IMR-90 (cell line): ENCODE measurements around the gene IL1RAPL1. TPM values are rescaled to one million over a fixed set of nuclear protein-coding genes. Genes with fewer than 3 reads are reported as not detected.
A peak's percentile ranks its signal among the peaks of the same experiment; 100 is the strongest.

Experiments used
- ATAC-seq: fragments of 200-7000 bp; cut with Tn5 transposase; 2 replicates; pipeline ENCODE4 v1.9.1; 2020; ENCODE audit warnings: low read depth, mild to moderate bottlenecking, moderate library complexity
- BruUV-seq: library from RNA; stranded (reverse); fragments of 400-500 nt; replicated peaks from 2 replicates; lab custom pipeline; 2021; lab: Mats Ljungman, UMichigan
- CTCF ChIA-PET: fragments of 300-600 bp; formaldehyde crosslinking; extraction: SDS; loops from one replicate; lab custom pipeline; 2021; ENCODE audit warnings: antibody characterized with exemption; lab: Yijun Ruan, JAX
- POLR2A ChIA-PET: fragments of 300-600 bp; sonication (Branson Sonifier 250); formaldehyde crosslinking; loops from one replicate; lab custom pipeline; 2022; ENCODE audit warnings: antibody characterized with exemption; ENCODE audit not compliant: unreplicated experiment; lab: Charles Lee
- DNase-seq: peaks from one replicate; pipeline ENCODE4 v3.0.0; 2013
- H2AFZ ChIP-seq: replicated peaks from 2 replicates; pipeline ENCODE3; 2013; ENCODE audit warnings: low read length, mild to moderate bottlenecking; ENCODE audit not compliant: poor library complexity
- H2AK5ac ChIP-seq: 2 replicates; pipeline ENCODE4 v1.6.1; 2013; ENCODE audit warnings: low read depth, low read length, inconsistent platforms
- H2AK9ac ChIP-seq: replicated peaks from 2 replicates; pipeline ENCODE3; 2013; ENCODE audit warnings: mild to moderate bottlenecking, low read depth, low read length, moderate library complexity; ENCODE audit not compliant: poor library complexity
- H2BK120ac ChIP-seq: 2 replicates; pipeline ENCODE4 v1.6.1; 2013; ENCODE audit warnings: low read depth, low read length, inconsistent platforms
- H2BK15ac ChIP-seq: 3 replicates; pipeline ENCODE4 v1.6.1; 2013; ENCODE audit warnings: low read depth, low read length, inconsistent platforms
- H2BK20ac ChIP-seq: 2 replicates; pipeline ENCODE4 v1.6.1; 2013; ENCODE audit warnings: low read depth, mild to moderate bottlenecking, inconsistent platforms, low read length, moderate library complexity
- H2BK5ac ChIP-seq: 2 replicates; pipeline ENCODE4 v1.6.1; 2013; ENCODE audit warnings: mild to moderate bottlenecking, low read depth, low read length, inconsistent platforms; ENCODE audit not compliant: poor library complexity, severe bottlenecking
- H3K14ac ChIP-seq: replicated peaks from 2 replicates; pipeline ENCODE4 v1.6.1; 2013; ENCODE audit warnings: low read depth, low read length, inconsistent platforms
- H3K18ac ChIP-seq: 2 replicates; pipeline ENCODE4 v1.6.1; 2013; ENCODE audit warnings: low read depth, low read length, control low read depth
- H3K23ac ChIP-seq: 2 replicates; pipeline ENCODE4 v1.6.1; 2013; ENCODE audit warnings: low read depth, low read length, inconsistent platforms
- H3K27ac ChIP-seq: 2 replicates; pipeline ENCODE4 v1.5.1; 2013; ENCODE audit warnings: mild to moderate bottlenecking, control low read depth, low read length; ENCODE audit not compliant: insufficient read depth
- H3K27me3 ChIP-seq: 2 replicates; pipeline ENCODE4 v1.6.1; 2013; ENCODE audit warnings: low read length; ENCODE audit not compliant: control insufficient read depth, insufficient read depth
- H3K36me3 ChIP-seq: 2 replicates; pipeline ENCODE4 v1.6.1; 2013; ENCODE audit warnings: low read length, mixed read lengths; ENCODE audit not compliant: control insufficient read depth, insufficient read depth
- H3K4ac ChIP-seq: 2 replicates; pipeline ENCODE4 v1.6.1; 2013; ENCODE audit warnings: low read depth, low read length, inconsistent platforms
- H3K4me1 ChIP-seq: 2 replicates; pipeline ENCODE4 v1.6.1; 2013; ENCODE audit warnings: low read length, mixed read lengths; ENCODE audit not compliant: control insufficient read depth, insufficient read depth
- H3K4me2 ChIP-seq: 2 replicates; pipeline ENCODE4 v1.6.1; 2013; ENCODE audit warnings: low read depth, mild to moderate bottlenecking, control low read depth, low read length, moderate library complexity
- H3K4me3 ChIP-seq: 2 replicates; pipeline ENCODE4 v1.5.1; 2013; ENCODE audit warnings: low read depth, mild to moderate bottlenecking, control low read depth, low read length, moderate library complexity; ENCODE audit not compliant: insufficient read depth
- H3K56ac ChIP-seq: 2 replicates; pipeline ENCODE4 v1.6.1; 2013; ENCODE audit warnings: low read length, inconsistent platforms; ENCODE audit not compliant: insufficient read depth; ENCODE audit errors: extremely low read depth
- H3K79me1 ChIP-seq, 2 experiments: 2 replicates each; pipeline ENCODE4 v1.6.1; 2013; ENCODE audit warnings: low read length in 2 of 2, inconsistent platforms in 1 of 2, low read depth in 1 of 2
- H3K9ac ChIP-seq: 2 replicates; pipeline ENCODE4 v1.6.1; 2013; ENCODE audit warnings: low read depth, low read length, control low read depth
- H3K9me1 ChIP-seq: 2 replicates; pipeline ENCODE4 v1.6.1; 2013; ENCODE audit warnings: low read length, inconsistent platforms; ENCODE audit not compliant: insufficient read depth
- H3K9me3 ChIP-seq: 2 replicates; pipeline ENCODE4 v1.6.1; 2013; ENCODE audit warnings: low read length; ENCODE audit not compliant: control insufficient read depth, insufficient read depth
- H4K20me1 ChIP-seq: 2 replicates; pipeline ENCODE4 v1.6.1; 2013; ENCODE audit warnings: low read length, inconsistent platforms; ENCODE audit not compliant: insufficient read depth
- H4K5ac ChIP-seq: 2 replicates; pipeline ENCODE4 v1.6.1; 2013; ENCODE audit warnings: mild to moderate bottlenecking, low read depth, low read length, control low read depth
- H4K8ac ChIP-seq, 2 experiments: 2 replicates each; pipeline ENCODE4 v1.6.1; 2013; ENCODE audit warnings: low read depth in 2 of 2, low read length in 2 of 2, control low read depth in 1 of 2, inconsistent platforms in 1 of 2
- H4K91ac ChIP-seq: 2 replicates; pipeline ENCODE4 v1.6.1; 2013; ENCODE audit warnings: low read depth, low read length, inconsistent platforms; ENCODE audit not compliant: insufficient read depth
- MAFK ChIP-seq: IDR thresholded peaks from 2 replicates; pipeline ENCODE4 v1.6.1; 2012; ENCODE audit warnings: low read depth, low read length, improper control_type of control experiment
- MXI1 ChIP-seq: IDR thresholded peaks from 2 replicates; pipeline ENCODE4 v1.6.1; 2012; ENCODE audit warnings: low read depth, mild to moderate bottlenecking, low read length, moderate library complexity, borderline replicate concordance
- RAD21 ChIP-seq: IDR thresholded peaks from 2 replicates; pipeline ENCODE4 v1.6.1; 2012; ENCODE audit warnings: low read length, improper control_type of control experiment
- SMC3 ChIP-seq: fragments of 150-350 bp; IDR thresholded peaks from 2 replicates; pipeline ENCODE4 v1.6.1; 2016; ENCODE audit warnings: low read depth, mild to moderate bottlenecking, antibody characterized with exemption, low read length, moderate library complexity
- WGBS, 2 experiments: methylation state at CpG; one replicate each; pipeline versions ENCODE4 v1.1.5 to v1.1.7; 2013; ENCODE audit warnings: missing lambda C conversion rate in 2 of 2; ENCODE audit not compliant: insufficient read length in 1 of 2; ENCODE audit errors: extremely low coverage in 2 of 2; 5-methylcytosine and 5-hydroxymethylcytosine counted together
- dilution Hi-C: fragments of 300-500 bp; cut with HindIII; formaldehyde crosslinking; loops from one replicate; pipeline ENCODE4 v1.14.3; 2018; ENCODE audit warnings: low sequenced_read_pairs; ENCODE audit not compliant: unreplicated experiment
- in situ Hi-C: fragments of 300-500 bp; cut with MboI; formaldehyde crosslinking; loops from 3 replicates; pipeline ENCODE4 v1.14.3; 2019; ENCODE audit warnings: low sequenced_read_pairs, inconsistent platforms, mixed read lengths
- intact Hi-C: fragments of 100-400 bp; cut with micrococcal nuclease; formaldehyde crosslinking; loops from 2 replicates; pipeline ENCODE4 v1.10.0; 2022
- polyA plus RNA-seq, 3 experiments: library from polyadenylated mRNA; depleted of rRNA; stranded (reverse); fragments of >200 nt; gene quantifications; 2 replicates each; pipeline ENCODE4 v1.2.3, GENCODE V29; 2012; ENCODE audit warnings: low replicate concordance in 1 of 3
- total RNA-seq: library from RNA; depleted of rRNA; stranded (reverse); fragments of >200 nt; gene quantifications from 2 replicates; pipeline ENCODE4 v1.2.3, GENCODE V29; 2012

The IL1RAPL1 gene
- total and polyA plus RNA-seq, 2 of the 4 experiments (the other 2 are of a cell fraction), result 1.5 to 9.0 TPM

DNA sequence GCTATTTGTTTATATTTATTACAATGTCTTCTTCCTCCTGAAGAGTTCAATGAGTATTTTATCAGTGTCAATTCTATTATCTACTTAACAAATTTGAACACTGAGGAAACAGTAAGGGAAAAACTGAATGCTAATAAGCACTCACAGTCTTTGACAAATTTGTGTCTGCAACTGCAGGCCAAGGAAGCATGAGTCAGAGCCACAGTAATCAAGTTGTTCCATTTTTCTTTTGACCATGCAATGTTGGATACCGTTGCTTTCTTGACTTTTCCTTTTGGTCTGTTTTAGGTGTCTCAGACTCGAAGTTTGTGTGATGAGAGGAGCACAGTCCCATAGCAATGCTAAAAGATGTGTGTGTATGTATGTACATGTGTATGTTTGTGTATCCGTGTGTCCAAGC lies 359.6 kb downstream of the IL1RAPL1 start:
- no peak overlapping the region for H3K23ac ChIP-seq
- no peak overlapping the region for H2BK20ac ChIP-seq
- no peaks in the 10 kb centered on the region for H3K36me3 ChIP-seq
- no peak overlapping the region for H3K18ac ChIP-seq
- no peak overlapping the region for H2AK5ac ChIP-seq
- no TSS peak for BruUV-seq
- H3K9me1 ChIP-seq, result no peaks in the 10 kb centered on the region; the same call in 1 of the 2 replicates
- dilution Hi-C loops (no loop called here), intact Hi-C loops (no loop called here), in situ Hi-C loops (no loop called here)
- no peak overlapping the region for H2AK9ac ChIP-seq
- H4K91ac ChIP-seq, result no peak overlapping the region
- H3K56ac ChIP-seq, result no peak overlapping the region
- ChIA-PET CTCF (no interaction called here), POLR2A (no interaction called here)
- no peak overlapping the region for H2BK5ac ChIP-seq
- no peak overlapping the region for H3K4me3 ChIP-seq
- H2BK15ac ChIP-seq, result no peak overlapping the region
- H2AFZ ChIP-seq, result no peak overlapping the region
- no peak overlapping the region for H3K14ac ChIP-seq
- H4K20me1 ChIP-seq, result no peaks in the 10 kb centered on the region
- no peak overlapping the region for H4K8ac ChIP-seq
- no peaks in the 10 kb centered on the region for H3K79me1 ChIP-seq
- no peaks in the 10 kb centered on the region for H3K4me1 ChIP-seq
- ATAC-seq (no peak; the same call in 1 of the 2 replicates), DNase-seq (peak; percentile 41)
- no peak overlapping the region for H3K4me2 ChIP-seq
- no peaks in the 10 kb centered on the region for H3K27me3 ChIP-seq
- H3K4ac ChIP-seq, result no peak overlapping the region
- TF ChIP-seq MXI1, result no peak
- no peak for TF ChIP-seq SMC3
- TF ChIP-seq RAD21, result no peak
- TF ChIP-seq MAFK, result no peak
- no CpG with 5 or more reads among the region's 3 CpGs for WGBS, 2 experiments
- no peak overlapping the region for H3K9ac ChIP-seq
- no peaks in the 10 kb centered on the region for H3K9me3 ChIP-seq
- H3K27ac ChIP-seq, result no peak overlapping the region
- H2BK120ac ChIP-seq, result no peak overlapping the region
- H4K5ac ChIP-seq, result no peak overlapping the region
